ENCODE data around the gene ACTR3. TPM values are rescaled to one million over a fixed set of nuclear protein-coding genes. Genes with fewer than 3 reads are reported as not detected.

The ACTR3 gene
- total and polyA plus RNA-seq, 2 of the 4 experiments (the other 2 are of a cell fraction), result 246 to 307 TPM

DNA sequence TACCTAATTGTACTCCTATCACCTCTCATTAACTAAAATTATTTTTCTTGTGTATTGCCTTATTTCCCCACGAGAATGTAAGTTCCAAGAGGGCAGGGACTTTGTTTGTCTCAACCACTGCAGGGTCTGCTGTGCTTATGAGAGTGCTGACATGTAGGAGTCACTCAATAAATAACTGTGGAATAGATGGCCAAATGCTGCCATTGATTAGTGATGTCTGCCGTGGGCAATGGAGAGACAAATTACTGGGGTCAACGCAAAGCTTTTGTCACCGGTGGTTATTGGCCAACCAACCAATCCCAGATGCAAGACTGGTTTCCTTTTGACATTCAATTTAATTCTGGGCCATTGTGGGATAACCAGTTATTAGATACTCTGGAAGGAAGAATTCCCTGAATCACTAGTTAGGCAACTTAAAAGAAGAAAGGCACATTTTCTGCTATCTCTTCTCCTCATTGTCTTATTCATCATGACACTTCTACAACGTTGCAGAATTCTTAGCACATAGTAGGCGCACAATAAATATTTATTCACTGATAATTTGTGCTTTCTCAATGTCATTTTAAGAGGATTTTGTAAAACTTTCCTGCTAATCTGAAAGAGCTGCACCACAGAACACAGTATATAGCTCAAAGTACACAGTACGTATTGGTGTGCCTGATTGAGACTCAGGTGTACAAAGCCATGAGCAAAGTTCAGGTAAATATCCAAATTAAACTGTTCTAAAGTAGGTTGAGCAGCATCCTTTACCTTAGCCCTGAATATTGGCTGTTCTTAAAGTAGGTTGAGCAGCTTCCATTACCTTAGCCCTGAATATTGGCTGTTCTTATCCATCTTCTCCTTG, 95.9 kb downstream of the ACTR3 start:
- no CpG with 5 or more reads among the region's 7 CpGs for WGBS, 2 experiments (ENCODE audit: extremely low coverage in 2 of 2, insufficient read length in 1 of 2)
- H2AK9ac ChIP-seq (replicated peaks; ENCODE audit: low read depth, low read length, poor library complexity), result no peak overlapping the region
- no peak for ATAC-seq (ENCODE audit: low read depth)
- intact Hi-C loops (cut with micrococcal nuclease) (no loop called here), dilution Hi-C loops (cut with HindIII; ENCODE audit: low sequenced_read_pairs, unreplicated experiment) (no loop called here), in situ Hi-C loops (cut with MboI; ENCODE audit: low sequenced_read_pairs) (loop anchor here (25.0 kb wide), 1 partner anchor 577 kb away; no protein-coding TSS in a partner anchor)
- no peak overlapping the region for H4K5ac ChIP-seq (ENCODE audit: low read depth, low read length)
- H2BK120ac ChIP-seq (ENCODE audit: low read depth, low read length), result no peak overlapping the region
- H3K27ac ChIP-seq (ENCODE audit: insufficient read depth, low read length), result no peak overlapping the region
- no peak overlapping the region for H3K9ac ChIP-seq (ENCODE audit: low read depth, low read length)
- no peak overlapping the region for H2AK5ac ChIP-seq (ENCODE audit: low read depth, low read length)
- no peak overlapping the region for H2AFZ ChIP-seq (replicated peaks; ENCODE audit: low read length, poor library complexity)
- H2BK5ac ChIP-seq (ENCODE audit: low read depth, low read length, poor library complexity, severe bottlenecking), result no peak overlapping the region
- peaks cover 1% of the 10 kb centered on the region for H3K36me3 ChIP-seq (ENCODE audit: control insufficient read depth, insufficient read depth, low read length)
- H4K8ac ChIP-seq (ENCODE audit: low read depth in 2 of 2, low read length in 2 of 2), result no peak overlapping the region
- no peaks in the 10 kb centered on the region for H3K9me3 ChIP-seq (ENCODE audit: control insufficient read depth, insufficient read depth, low read length)
- H3K4me2 ChIP-seq (ENCODE audit: low read depth, low read length), result no peak overlapping the region
- no peak overlapping the region for H3K4me3 ChIP-seq (ENCODE audit: insufficient read depth, low read depth, low read length)
- no peaks in the 10 kb centered on the region for H3K9me1 ChIP-seq (ENCODE audit: insufficient read depth, low read length)
- no peak overlapping the region for H2BK15ac ChIP-seq (ENCODE audit: low read depth, low read length)
- H3K79me1 ChIP-seq (ENCODE audit: low read depth in 1 of 2, low read length in 2 of 2), result no peaks in the 10 kb centered on the region
- no peak overlapping the region for H4K91ac ChIP-seq (ENCODE audit: insufficient read depth, low read depth, low read length)
- no peak overlapping the region for H3K14ac ChIP-seq (replicated peaks; ENCODE audit: low read depth, low read length)
- H3K4me1 ChIP-seq (ENCODE audit: control insufficient read depth, insufficient read depth, low read length), result no peaks in the 10 kb centered on the region
- H3K56ac ChIP-seq (ENCODE audit: extremely low read depth, insufficient read depth, low read length), result no peak overlapping the region
- no peak overlapping the region for H3K4ac ChIP-seq (ENCODE audit: low read depth, low read length)
- POLR2A ChIA-PET (ENCODE audit: unreplicated experiment), result no interaction called here
- no peak overlapping the region for H2BK20ac ChIP-seq (ENCODE audit: low read depth, low read length)
- H3K23ac ChIP-seq (ENCODE audit: low read depth, low read length), result no peak overlapping the region
- H3K27me3 ChIP-seq (ENCODE audit: control insufficient read depth, insufficient read depth, low read length), result no peaks in the 10 kb centered on the region
- H4K20me1 ChIP-seq (ENCODE audit: insufficient read depth, low read length), result no peaks in the 10 kb centered on the region
- BruUV-seq (replicated peaks), result no TSS peak
- H3K18ac ChIP-seq (ENCODE audit: low read depth, low read length), result no peak overlapping the region
- CTCF ChIA-PET, result no interaction called here
- DNase-seq, result no peak
- TF ChIP-seq MXI1 (IDR thresholded peaks at IDR 0.05; ENCODE audit: borderline replicate concordance, low read depth, low read length) (no peak), RFX5 (IDR thresholded peaks at IDR 0.05; ENCODE audit: low read depth, low read length) (no peak), NFE2L2 (IDR thresholded peaks at IDR 0.05; ENCODE audit: low read depth, low read length) (no peak), CEBPB (IDR thresholded peaks at IDR 0.05; ENCODE audit: low read depth, low read length) (no peak), RAD21 (IDR thresholded peaks at IDR 0.05; ENCODE audit: low read length) (no peak), MAZ (IDR thresholded peaks at IDR 0.05; ENCODE audit: borderline replicate concordance, low read depth, low read length) (no peak), MAFK (IDR thresholded peaks at IDR 0.05; ENCODE audit: low read depth, low read length) (no peak), FOS (IDR thresholded peaks at IDR 0.05; ENCODE audit: low read depth, low read length) (no peak), SMC3 (IDR thresholded peaks at IDR 0.05; ENCODE audit: low read depth, low read length) (no peak), POLR2A (IDR thresholded peaks at IDR 0.05; ENCODE audit: low read depth, low read length) (no peak), BHLHE40 (IDR thresholded peaks at IDR 0.05; ENCODE audit: low read depth, low read length) (no peak), CHD1 (IDR thresholded peaks at IDR 0.05; ENCODE audit: low read depth, low read length) (no peak)
- TF ChIP-seq, protein P1, sequence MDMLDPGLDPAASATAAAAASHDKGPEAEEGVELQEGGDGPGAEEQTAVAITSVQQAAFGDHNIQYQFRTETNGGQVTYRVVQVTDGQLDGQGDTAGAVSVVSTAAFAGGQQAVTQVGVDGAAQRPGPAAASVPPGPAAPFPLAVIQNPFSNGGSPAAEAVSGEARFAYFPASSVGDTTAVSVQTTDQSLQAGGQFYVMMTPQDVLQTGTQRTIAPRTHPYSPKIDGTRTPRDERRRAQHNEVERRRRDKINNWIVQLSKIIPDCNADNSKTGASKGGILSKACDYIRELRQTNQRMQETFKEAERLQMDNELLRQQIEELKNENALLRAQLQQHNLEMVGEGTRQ (IDR thresholded peaks at IDR 0.05; ENCODE audit: low read depth, low read length), result no peak
- TF ChIP-seq, protein P2, sequence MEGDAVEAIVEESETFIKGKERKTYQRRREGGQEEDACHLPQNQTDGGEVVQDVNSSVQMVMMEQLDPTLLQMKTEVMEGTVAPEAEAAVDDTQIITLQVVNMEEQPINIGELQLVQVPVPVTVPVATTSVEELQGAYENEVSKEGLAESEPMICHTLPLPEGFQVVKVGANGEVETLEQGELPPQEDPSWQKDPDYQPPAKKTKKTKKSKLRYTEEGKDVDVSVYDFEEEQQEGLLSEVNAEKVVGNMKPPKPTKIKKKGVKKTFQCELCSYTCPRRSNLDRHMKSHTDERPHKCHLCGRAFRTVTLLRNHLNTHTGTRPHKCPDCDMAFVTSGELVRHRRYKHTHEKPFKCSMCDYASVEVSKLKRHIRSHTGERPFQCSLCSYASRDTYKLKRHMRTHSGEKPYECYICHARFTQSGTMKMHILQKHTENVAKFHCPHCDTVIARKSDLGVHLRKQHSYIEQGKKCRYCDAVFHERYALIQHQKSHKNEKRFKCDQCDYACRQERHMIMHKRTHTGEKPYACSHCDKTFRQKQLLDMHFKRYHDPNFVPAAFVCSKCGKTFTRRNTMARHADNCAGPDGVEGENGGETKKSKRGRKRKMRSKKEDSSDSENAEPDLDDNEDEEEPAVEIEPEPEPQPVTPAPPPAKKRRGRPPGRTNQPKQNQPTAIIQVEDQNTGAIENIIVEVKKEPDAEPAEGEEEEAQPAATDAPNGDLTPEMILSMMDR (conservative IDR thresholded peaks at IDR 0.05; ENCODE audit: low read depth, low read length), result no peak
- TF ChIP-seq, protein P3, sequence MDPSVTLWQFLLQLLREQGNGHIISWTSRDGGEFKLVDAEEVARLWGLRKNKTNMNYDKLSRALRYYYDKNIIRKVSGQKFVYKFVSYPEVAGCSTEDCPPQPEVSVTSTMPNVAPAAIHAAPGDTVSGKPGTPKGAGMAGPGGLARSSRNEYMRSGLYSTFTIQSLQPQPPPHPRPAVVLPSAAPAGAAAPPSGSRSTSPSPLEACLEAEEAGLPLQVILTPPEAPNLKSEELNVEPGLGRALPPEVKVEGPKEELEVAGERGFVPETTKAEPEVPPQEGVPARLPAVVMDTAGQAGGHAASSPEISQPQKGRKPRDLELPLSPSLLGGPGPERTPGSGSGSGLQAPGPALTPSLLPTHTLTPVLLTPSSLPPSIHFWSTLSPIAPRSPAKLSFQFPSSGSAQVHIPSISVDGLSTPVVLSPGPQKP (IDR thresholded peaks at IDR 0.05; ENCODE audit: borderline replicate concordance, low read depth, low read length), result no peak
